KMS-11 (cell line): Measurements from ENCODE around the gene ZNF580.
A peak's percentile ranks its signal among the peaks of the same experiment; 100 is the strongest.

Experiments used
- H2AFZ ChIP-seq: fragments of 200-600 bp; sonication (generic); 2 replicates; pipeline ENCODE4 v1.6.1; 2016; ENCODE audit warnings: antibody characterized with exemption, mixed run types, low read depth
- H3K27ac ChIP-seq: fragments of 200-600 bp; sonication (generic); 2 replicates; pipeline ENCODE4 v1.6.1; 2016; ENCODE audit warnings: mild to moderate bottlenecking, mixed run types
- H3K27me3 ChIP-seq: fragments of 200-600 bp; sonication (generic); 2 replicates; pipeline ENCODE4 v1.6.1; 2017; ENCODE audit warnings: mild to moderate bottlenecking, low read depth, mixed run types, moderate library complexity; ENCODE audit not compliant: insufficient read depth
- H3K36me3 ChIP-seq: fragments of 200-600 bp; sonication (generic); 2 replicates; pipeline ENCODE4 v1.6.1; 2017; ENCODE audit warnings: mild to moderate bottlenecking, mixed run types; ENCODE audit not compliant: insufficient read depth
- H3K4me1 ChIP-seq: fragments of 200-600 bp; sonication (generic); 2 replicates; pipeline ENCODE4 v1.6.1; 2016; ENCODE audit warnings: mild to moderate bottlenecking, low read depth, mixed run types; ENCODE audit not compliant: poor library complexity, severe bottlenecking
- H3K4me2 ChIP-seq: fragments of 200-600 bp; sonication (generic); 2 replicates; pipeline ENCODE4 v1.7.0; 2016; ENCODE audit warnings: mild to moderate bottlenecking, mixed run types
- H3K4me3 ChIP-seq: fragments of 200-600 bp; sonication (generic); IDR thresholded peaks from 2 replicates; pipeline ENCODE4 v1.6.1; 2017; ENCODE audit warnings: low read depth, low read length, mixed read lengths; ENCODE audit not compliant: insufficient read depth
- H3K79me2 ChIP-seq: fragments of 200-600 bp; sonication (generic); 2 replicates; pipeline ENCODE4 v1.6.1; 2016; ENCODE audit warnings: low read depth, mixed run types; ENCODE audit not compliant: insufficient read depth
- H3K9ac ChIP-seq: fragments of 200-600 bp; sonication (generic); 2 replicates; pipeline ENCODE4 v1.6.1; 2016; ENCODE audit warnings: mild to moderate bottlenecking, mixed run types
- H4K20me1 ChIP-seq: fragments of 200-600 bp; sonication (generic); 2 replicates; pipeline ENCODE4 v1.6.1; 2016; ENCODE audit warnings: mild to moderate bottlenecking, mixed run types; ENCODE audit not compliant: insufficient read depth
- TF ChIP-seq, protein P1 (sequence below): fragments of 200-600 bp; sonication (generic); conservative IDR thresholded peaks from 2 replicates; pipeline ENCODE4 v1.6.1; 2017; ENCODE audit warnings: low read depth, mild to moderate bottlenecking, antibody characterized with exemption, low read length, moderate library complexity, mixed read lengths

The ZNF580 gene

DNA sequence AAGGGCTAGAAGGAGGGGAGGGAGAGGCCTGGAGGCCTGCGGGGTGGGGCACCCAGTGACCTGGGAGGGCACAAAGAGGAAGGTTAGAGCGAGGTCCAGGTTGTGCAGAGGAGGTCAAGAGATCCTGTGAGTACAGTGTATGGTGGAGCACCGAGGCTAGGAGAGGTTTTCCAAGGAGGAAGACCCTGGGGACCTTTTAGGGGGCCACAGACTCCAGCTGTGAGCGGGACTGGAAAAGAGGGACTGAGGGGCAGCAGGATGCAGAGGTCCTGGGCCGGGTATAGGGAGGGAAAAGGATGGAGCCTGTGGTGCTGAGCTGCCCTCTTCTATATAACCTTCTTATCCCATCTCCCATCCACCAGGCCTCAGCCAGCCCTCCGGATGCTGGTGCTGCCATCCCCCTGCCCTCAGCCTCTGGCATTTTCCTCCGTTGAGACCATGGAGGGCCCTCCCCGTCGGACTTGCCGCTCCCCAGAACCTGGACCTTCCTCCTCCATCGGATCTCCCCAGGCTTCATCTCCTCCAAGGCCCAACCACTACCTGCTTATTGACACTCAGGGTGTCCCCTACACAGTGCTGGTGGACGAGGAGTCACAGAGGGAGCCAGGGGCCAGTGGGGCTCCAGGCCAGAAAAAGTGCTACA, 3.5 kb downstream of the ZNF580 start:
- Histone ChIP-seq H3K36me3 (no peaks in the 10 kb centered on the region), H4K20me1 (no peaks in the 10 kb centered on the region), H3K79me2 (peaks cover 36% of the 10 kb centered on the region), H3K4me1 (peaks cover 16% of the 10 kb centered on the region), H3K27ac (peak overlapping the region; percentile 81), H3K4me3 (no peak overlapping the region), H3K27me3 (no peaks in the 10 kb centered on the region), H3K9ac (peak overlapping the region; percentile 87), H2AFZ (no peak overlapping the region), H3K4me2 (peak overlapping the region; percentile 76)
- TF ChIP-seq, protein P1, sequence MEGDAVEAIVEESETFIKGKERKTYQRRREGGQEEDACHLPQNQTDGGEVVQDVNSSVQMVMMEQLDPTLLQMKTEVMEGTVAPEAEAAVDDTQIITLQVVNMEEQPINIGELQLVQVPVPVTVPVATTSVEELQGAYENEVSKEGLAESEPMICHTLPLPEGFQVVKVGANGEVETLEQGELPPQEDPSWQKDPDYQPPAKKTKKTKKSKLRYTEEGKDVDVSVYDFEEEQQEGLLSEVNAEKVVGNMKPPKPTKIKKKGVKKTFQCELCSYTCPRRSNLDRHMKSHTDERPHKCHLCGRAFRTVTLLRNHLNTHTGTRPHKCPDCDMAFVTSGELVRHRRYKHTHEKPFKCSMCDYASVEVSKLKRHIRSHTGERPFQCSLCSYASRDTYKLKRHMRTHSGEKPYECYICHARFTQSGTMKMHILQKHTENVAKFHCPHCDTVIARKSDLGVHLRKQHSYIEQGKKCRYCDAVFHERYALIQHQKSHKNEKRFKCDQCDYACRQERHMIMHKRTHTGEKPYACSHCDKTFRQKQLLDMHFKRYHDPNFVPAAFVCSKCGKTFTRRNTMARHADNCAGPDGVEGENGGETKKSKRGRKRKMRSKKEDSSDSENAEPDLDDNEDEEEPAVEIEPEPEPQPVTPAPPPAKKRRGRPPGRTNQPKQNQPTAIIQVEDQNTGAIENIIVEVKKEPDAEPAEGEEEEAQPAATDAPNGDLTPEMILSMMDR: no peak

DNA sequence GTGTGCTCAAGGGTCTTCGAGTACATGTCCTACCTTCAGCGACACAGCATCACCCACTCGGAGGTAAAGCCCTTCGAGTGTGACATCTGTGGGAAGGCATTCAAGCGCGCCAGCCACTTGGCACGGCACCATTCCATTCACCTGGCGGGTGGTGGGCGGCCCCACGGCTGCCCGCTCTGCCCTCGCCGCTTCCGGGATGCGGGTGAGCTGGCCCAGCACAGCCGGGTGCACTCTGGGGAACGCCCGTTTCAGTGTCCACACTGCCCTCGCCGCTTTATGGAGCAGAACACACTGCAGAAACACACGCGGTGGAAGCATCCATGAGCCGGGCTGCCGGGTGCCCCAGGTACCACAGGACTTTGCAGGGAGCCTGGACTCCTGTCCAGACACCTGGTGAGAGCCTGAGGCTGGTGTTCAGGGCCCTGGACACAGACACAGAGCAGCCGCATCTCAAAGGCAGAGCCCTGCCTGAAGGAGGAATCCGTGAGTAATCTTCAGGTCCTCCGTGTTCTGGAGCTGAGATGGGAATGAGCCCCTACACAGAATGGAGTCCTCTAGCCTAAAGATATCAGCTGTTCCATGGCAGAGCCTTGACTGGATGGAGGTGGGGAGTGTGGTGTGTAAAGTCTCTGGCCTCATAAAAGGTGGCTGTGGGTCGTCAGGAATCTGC, 4.2 kb downstream of the ZNF580 start:
- no peaks in the 10 kb centered on the region for H4K20me1 ChIP-seq
- TF ChIP-seq, protein P1: no peak

DNA sequence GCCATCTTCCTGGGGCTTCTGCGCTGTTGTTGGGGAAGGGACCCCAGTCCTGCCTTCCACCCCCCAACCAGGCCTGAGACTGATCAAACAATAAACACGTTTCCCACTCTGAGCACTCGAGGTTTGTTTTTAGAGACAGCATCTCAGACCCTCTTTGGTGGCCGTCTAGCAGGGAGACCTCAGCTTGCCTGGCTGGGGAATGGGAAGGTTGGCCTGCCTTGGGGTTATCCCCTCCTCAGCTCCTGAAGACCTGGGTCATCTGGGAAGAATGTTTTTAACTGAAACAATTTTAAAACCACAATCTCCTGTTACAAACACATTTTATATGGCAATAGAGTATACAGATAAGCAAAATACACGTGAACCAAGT, 4.7 kb downstream of the ZNF580 start:
- Histone ChIP-seq H3K9ac (no peak overlapping the region), H3K27ac (no peak overlapping the region), H3K79me2 (peaks cover 36% of the 10 kb centered on the region)

More for the DNA sequence above, 4.2 kb downstream of the ZNF580 start:
- no peak overlapping the region for H3K27ac ChIP-seq
- H3K9ac ChIP-seq: peak overlapping the region; percentile 87; the same call in 1 of the 2 replicates
- no peak overlapping the region for H2AFZ ChIP-seq
- H3K4me2 ChIP-seq: peak overlapping the region; percentile 76
- H3K4me1 ChIP-seq: peaks cover 16% of the 10 kb centered on the region
- peaks cover 36% of the 10 kb centered on the region for H3K79me2 ChIP-seq
- H3K27me3 ChIP-seq: no peaks in the 10 kb centered on the region
- H3K4me3 ChIP-seq: no peak overlapping the region
- no peaks in the 10 kb centered on the region for H3K36me3 ChIP-seq

DNA sequence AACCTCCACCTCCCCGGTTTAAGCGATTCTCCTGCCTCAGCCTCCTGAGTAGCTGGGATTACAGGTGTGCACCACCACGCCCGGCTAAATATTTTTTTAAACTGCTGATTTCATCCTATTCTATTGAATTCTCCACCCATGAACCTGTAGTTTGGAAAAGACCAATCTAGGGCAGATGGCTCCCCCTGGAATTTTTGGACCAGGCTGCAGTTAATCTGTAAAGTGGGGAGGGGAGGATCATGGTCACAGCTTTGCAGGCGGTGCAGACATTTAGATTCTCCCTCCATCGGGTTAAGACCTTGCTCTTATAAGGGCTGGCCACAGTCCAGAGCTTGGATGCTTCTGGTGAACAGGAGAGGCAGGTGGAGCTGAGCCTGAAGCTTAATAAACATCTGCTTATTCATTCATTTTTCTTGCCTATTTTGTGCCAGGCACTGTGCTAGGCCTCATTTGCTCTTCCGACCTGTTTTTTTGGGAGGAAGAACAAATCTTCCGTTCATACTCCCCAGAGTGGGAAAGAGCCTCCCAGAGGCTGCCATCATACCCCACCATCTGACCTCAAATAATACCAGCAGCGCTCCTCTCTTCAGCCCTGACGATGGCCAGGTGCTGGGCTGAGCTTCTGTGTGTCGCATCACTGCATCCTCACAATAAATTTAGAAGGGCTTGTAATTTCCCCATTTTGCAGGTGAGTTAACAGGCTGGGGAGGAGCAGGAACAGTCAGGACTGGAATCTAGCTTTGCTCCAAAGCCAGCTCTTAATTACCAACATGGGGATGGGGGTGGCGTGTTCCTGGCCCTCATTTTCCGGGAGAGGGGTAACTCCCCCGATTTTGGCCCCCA, 6.3 kb downstream of the ZNF580 start:
- peaks cover 16% of the 10 kb centered on the region for H3K4me1 ChIP-seq
- H4K20me1 ChIP-seq: no peaks in the 10 kb centered on the region
- TF ChIP-seq, protein P1: no peak
- H3K9ac ChIP-seq: no peak overlapping the region
- peak overlapping the region; percentile 9; the same call in 1 of the 2 replicates for H3K4me2 ChIP-seq
- H2AFZ ChIP-seq: no peak overlapping the region
- no peak overlapping the region for H3K27ac ChIP-seq
- H3K36me3 ChIP-seq: no peaks in the 10 kb centered on the region
- H3K79me2 ChIP-seq: peaks cover 35% of the 10 kb centered on the region
- no peak overlapping the region for H3K4me3 ChIP-seq
- no peaks in the 10 kb centered on the region for H3K27me3 ChIP-seq

More for the DNA sequence above, 4.7 kb downstream of the ZNF580 start:
- TF ChIP-seq, protein P1: no peak
- Histone ChIP-seq H3K36me3 (no peaks in the 10 kb centered on the region), H3K4me1 (peaks cover 16% of the 10 kb centered on the region), H3K4me3 (no peak overlapping the region), H2AFZ (no peak overlapping the region), H3K27me3 (no peaks in the 10 kb centered on the region), H4K20me1 (no peaks in the 10 kb centered on the region), H3K4me2 (no peak overlapping the region)
